DOHH2 (cell line): ENCODE results near the gene OPRL1.

Experiments used
- CTCF ChIP-seq: fragments of 200-600 bp; sonication (generic); IDR thresholded peaks from one replicate; pipeline ENCODE4 v1.5.1; 2014; ENCODE audit warnings: antibody characterized with exemption, mild to moderate bottlenecking, low read depth, low read length; ENCODE audit not compliant: poor library complexity, severe bottlenecking
- EZH2phosphoT487 ChIP-seq: fragments of 200-600 bp; sonication (generic); IDR thresholded peaks from 2 replicates; pipeline ENCODE4 v1.6.1; 2017; ENCODE audit warnings: borderline replicate concordance, mild to moderate bottlenecking, antibody characterized with exemption, low read length, moderate library complexity, mixed read lengths

- TF ChIP-seq EZH2phosphoT487 (no peak), CTCF (no peak)
These were observed 23.3 kb upstream of the OPRL1 start for GRCh38 chr20:64056639-64056888.
